Measurements from ENCODE around the gene MFF.

GRCh38 chr2:227344231-227344630, 19.2 kb downstream of the MFF start:
- TF ChIP-seq CTCF (IDR thresholded peaks at IDR 0.05), result no peak
- no peak for TF ChIP-seq POLR2A (IDR thresholded peaks at IDR 0.05)

All from body of pancreas (tissue), 4 donors.